ENCODE results near the gene MRPS30.
"Not testable (repeated sequence)": the region's sequence is repeated elsewhere in the genome, so short reads cannot be mapped to it uniquely, and the experiment has no call there.

Gene MRPS30

DNA sequence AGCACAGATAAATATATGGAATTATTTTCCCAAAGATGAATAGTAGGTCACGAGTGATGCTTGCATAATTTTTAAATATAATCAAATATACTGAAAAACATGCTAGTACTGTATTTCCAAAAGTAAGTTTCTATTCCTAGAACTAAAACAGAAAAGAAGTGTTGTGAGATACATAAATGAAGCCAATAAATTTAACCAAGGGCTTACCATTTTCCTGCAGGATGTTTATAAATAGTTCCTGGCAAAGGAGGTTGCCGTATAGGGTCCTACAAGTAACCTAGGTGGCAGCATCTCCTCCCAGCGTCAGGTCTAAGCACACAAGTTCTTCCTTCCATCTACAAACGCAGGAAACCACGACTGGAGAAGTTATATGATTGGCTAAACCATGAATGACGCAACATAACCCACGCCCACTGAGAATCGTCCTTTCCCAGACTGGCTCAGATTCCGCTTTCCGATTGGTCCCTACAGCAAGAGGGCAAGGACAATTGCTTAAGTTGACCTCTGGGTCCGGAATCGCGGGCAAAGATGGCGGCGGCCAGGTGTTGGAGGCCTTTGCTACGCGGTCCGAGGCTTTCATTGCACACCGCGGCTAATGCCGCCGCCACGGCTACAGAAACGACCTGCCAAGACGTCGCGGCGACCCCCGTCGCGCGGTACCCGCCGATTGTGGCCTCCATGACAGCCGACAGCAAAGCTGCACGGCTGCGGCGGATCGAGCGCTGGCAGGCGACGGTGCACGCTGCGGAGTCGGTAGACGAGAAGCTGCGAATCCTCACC is at the start of gene MRPS30:
MRPS30 (plus strand) TSS at position 513 of the 780 bp plus-strand sequence; CDS start at position 529, 16 bp downstream.
- peak; percentile 74 for DNase-seq (ENCODE audit: low read depth)

- no peak for DNase-seq (ENCODE audit: low read depth)
These were observed 39.4 kb upstream of the MRPS30 start for GRCh38 chr5:44769200-44769876.

DNA sequence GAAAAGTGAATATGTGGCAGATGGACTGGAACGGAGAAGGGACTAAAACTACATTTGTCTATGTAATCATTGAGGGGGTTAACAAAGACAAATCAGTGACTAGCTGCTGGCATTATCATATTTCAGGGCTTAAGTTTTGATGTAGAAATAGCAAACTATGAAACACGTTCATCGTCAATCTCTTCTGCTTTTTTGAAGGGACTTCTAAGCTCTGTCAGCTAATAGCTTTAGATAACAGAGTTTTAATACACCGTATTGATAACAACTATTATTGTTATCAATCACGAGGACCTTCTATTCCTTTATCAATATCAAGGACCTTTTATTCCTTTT is 38.9 kb upstream of the MRPS30 start:
- DNase-seq (ENCODE audit: low read depth), result no peak

- no peak for DNase-seq (ENCODE audit: low read depth)
These were observed 37.7 kb upstream of the MRPS30 start for GRCh38 chr5:44770780-44771717.

- DNase-seq (ENCODE audit: low read depth), result not testable (repeated sequence)
These were observed 36.4 kb upstream of the MRPS30 start for GRCh38 chr5:44772397-44772796.

GRCh38 chr5:44774279-44774880 is 34.4 kb upstream of the MRPS30 start:
- DNase-seq (ENCODE audit: low read depth), result no peak

DNA sequence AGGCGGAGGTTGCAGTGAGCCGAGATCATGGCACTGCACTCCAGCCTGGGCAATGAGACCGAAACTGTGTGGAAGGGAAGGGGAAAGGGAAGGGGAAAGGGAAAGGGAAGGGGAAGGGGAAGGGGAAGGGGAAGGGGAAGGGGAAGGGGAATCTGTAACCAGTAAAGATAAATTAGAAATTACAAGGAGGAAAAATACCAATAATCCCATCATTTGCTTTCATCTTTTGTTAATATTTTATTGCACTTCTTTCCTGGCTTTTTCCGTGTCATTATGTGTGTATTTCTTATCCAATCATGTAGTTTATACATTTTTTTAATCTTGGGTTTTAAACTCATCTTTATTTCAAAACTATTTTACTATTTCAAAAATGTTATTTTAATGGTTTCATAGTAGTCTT is 29.6 kb upstream of the MRPS30 start:
- DNase-seq (ENCODE audit: low read depth), result no peak

- DNase-seq (ENCODE audit: low read depth), result no peak
These were observed 25.0 kb upstream of the MRPS30 start for GRCh38 chr5:44783634-44784315.

- DNase-seq (ENCODE audit: low read depth), result no peak
These were observed 21.0 kb upstream of the MRPS30 start for GRCh38 chr5:44787731-44788130.

DNA sequence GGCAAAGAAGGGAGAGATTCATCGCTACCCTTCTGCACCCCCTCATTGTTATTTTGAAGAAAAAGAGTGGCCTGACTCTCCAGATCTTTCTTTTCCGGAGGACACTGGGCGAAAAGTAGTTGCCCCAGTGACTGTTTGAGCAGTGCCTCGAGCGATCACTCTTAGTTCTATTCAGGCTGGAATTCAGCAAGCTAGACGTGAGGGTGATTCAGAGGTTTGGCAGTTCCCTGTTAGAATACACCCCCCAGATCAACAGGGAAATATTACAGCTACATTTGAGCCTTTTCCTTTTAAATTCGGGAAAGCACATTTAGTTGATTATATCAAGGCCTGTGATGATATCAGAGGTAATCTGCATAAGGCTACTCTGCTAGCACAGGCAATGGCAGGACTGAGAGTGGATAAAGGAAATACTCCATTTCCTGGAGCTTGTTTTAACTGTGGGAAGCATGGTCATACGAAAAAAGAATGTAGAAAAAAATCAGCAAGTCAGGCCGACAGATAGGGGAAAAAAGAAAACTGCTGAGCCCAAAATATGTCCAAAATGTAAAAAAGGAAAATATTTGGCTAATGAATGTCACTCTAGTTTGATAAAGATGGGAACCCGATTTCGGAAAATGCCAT is 19.3 kb upstream of the MRPS30 start:
- not testable (repeated sequence) for DNase-seq (ENCODE audit: low read depth)

GRCh38 chr5:44792031-44792673 is 16.6 kb upstream of the MRPS30 start:
- not testable (repeated sequence) for DNase-seq (ENCODE audit: low read depth)

GRCh38 chr5:44794371-44794770 is 14.4 kb upstream of the MRPS30 start:
- no peak for DNase-seq (ENCODE audit: low read depth)

DNA sequence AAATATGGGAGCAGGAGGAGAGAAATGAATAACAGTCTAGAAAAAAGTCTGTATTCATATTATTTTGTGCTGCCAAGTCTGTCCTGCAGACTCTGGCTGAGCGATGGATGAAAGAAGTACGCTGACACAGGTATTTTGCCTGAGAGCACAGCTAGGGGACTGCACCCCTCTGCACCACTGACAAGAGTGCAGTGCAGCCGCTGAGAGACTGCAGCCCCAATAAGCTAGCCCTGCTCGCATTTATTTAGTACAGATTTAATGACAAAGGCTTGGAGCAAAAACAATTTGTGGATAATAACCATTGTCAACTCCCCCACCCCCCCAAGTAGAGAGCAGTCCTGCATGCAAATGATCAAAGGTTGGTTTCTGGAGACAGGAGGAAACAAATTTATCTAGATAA is 13.3 kb upstream of the MRPS30 start:
- DNase-seq (ENCODE audit: low read depth), result no peak

DNA sequence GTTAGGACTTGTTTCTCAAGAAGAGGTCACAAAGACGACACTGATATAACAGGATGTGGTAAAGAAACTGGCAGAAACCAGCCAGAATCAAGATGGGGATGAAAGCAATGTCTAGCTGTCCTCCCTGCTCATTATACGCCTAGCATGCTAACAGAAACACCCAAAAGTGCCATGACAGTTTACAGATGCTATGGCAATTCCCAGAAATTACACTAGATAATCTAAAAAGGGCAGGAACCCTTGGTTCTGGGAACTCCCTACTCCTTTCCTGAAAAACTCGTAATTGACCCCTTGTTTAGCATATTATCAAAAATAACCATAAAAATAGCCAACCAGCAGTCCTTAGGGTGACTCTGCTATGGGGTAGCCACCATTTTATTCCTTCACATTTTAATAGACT is 10.9 kb upstream of the MRPS30 start:
- DNase-seq (ENCODE audit: low read depth), result no peak

- DNase-seq (ENCODE audit: low read depth), result no peak
These were observed 6.8 kb upstream of the MRPS30 start for GRCh38 chr5:44801992-44802391.

GRCh38 chr5:44806608-44807007 is 2.1 kb upstream of the MRPS30 start:
- DNase-seq (ENCODE audit: low read depth), result no peak

- DNase-seq (ENCODE audit: low read depth), result no peak
These were observed 1.5 kb upstream of the MRPS30 start for GRCh38 chr5:44807269-44807668.

DNA sequence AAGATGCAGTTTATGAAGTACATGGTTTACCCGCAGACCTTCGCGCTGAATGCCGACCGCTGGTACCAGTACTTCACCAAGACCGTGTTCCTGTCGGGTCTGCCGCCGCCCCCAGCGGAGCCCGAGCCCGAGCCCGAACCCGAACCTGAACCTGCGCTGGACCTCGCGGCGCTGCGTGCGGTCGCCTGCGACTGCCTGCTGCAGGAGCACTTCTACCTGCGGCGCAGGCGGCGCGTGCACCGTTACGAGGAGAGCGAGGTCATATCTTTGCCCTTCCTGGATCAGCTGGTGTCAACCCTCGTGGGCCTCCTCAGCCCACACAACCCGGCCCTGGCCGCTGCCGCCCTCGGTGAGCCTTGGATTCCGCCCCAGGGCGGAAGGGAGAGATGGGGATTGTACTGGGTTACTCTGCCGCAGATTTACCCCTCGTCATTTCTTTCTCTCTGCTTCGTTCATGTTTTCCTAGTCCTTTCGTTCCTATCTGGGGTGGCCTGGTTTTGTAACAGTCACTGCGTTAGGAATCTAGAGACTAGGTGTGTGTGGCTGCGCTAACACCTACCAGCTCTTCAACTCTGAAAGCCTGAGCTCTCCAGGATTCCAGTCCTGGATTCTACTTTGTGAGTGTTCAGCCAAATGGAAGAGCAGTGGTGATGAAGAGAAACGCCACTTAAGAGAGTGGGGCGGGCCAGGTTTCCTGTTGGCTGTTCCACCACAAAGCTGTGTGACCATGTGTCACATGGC is 638 bp downstream of the MRPS30 start:
- peak; percentile 19 for DNase-seq (ENCODE audit: low read depth)

GRCh38 chr5:44809956-44810420 is 1.2 kb downstream of the MRPS30 start:
- DNase-seq (ENCODE audit: low read depth), result no peak

- DNase-seq (ENCODE audit: low read depth), result no peak
These were observed 6.0 kb downstream of the MRPS30 start for GRCh38 chr5:44814761-44815160.
